DMS79 (cell line): Measurements from ENCODE around the gene KCNK1.

Experiments
- DNase-seq: peaks from one replicate; lab custom pipeline; 2025; lab: John Stamatoyannopoulos, UW

Gene KCNK1

GRCh38 chr1:233636503-233636877 lies 22.6 kb downstream of the KCNK1 start:
- no peak for DNase-seq

DNA sequence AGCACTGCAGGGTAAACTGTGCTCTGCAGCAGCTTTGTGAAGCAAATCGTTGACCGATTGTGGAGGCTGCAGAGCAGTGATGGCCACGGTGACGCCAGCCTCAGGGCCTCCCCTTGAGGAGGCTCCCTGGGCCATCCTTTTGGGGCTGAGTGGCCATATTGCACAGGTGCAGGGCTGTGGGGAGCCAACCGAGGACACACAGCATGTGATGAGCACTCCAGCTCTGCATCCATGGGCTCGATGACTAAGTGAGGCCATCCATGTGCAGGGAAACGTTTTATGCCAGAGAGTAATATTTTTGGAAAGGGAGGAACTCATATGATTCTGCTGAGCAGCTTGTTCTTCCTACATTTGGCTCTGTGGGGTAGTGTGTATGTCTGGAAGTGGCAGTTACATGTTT lies 24.6 kb downstream of the KCNK1 start:
- no peak for DNase-seq

DNA sequence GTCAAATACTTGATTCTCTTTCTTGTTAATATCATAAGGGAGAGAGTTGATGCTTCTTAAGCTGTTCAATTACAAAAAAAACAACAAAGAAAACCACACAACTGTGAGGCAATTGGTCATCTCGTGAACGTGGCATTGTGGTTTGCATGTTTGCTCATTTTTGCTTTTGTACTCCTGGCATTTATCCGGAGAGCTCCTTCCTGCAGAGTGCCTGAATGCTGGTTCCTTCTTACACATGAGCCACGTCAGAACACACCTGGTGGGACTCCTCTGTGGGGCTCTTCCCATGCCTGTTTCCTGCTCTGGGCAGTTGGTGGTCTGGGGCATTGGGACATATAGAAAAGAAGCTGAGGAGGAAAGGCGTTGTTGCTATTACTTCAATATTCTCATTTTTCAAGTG lies 25.7 kb downstream of the KCNK1 start:
- DNase-seq: no peak

- DNase-seq: no peak
Observed at GRCh38 chr1:233640179-233640578, 26.3 kb downstream of the KCNK1 start.

GRCh38 chr1:233641029-233641428 lies 27.1 kb downstream of the KCNK1 start:
- DNase-seq: no peak

DNA sequence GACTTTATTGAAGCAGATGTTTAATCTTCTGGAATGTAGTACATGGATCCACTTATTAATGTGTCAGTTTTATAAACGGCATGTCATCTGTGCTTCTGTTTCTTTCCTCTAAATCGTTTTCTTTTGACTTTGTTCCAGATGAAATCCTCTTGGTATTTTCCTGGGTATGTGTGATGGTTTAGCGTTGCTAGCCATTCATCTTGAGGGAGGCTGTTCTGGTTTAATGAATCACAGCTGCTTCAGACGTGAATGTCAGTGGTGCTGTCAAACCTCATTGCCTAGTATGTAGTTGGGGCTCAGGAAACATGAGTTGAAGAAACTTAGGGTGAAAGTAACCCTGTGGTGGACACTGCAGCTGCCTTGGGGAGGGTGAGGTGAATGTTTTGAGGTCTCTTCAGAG lies 33.2 kb downstream of the KCNK1 start:
- no peak for DNase-seq

- DNase-seq: no peak
Observed at GRCh38 chr1:233647636-233648035, 33.7 kb downstream of the KCNK1 start.

DNA sequence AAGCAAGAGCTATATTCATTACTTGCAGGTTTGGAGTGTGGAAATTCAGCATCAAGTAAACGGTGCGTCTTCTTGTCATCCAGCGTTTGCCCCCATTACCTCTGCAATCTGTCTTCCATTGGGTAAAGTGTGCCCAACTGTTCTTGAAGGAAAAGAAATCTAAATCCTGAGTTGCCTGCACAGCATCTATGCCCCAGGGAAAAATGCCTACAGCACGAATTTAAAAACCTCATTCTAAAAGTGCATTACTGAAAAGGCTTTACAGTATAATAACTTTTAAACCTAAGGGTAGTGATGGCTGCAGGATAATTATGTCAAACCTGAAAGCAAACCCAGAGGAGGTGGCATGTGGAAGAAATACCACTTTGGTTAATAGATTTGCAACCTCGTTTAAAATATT lies 37.2 kb downstream of the KCNK1 start:
- no peak for DNase-seq

- no peak for DNase-seq
Observed at GRCh38 chr1:233651563-233652233, 37.8 kb downstream of the KCNK1 start.

DNA sequence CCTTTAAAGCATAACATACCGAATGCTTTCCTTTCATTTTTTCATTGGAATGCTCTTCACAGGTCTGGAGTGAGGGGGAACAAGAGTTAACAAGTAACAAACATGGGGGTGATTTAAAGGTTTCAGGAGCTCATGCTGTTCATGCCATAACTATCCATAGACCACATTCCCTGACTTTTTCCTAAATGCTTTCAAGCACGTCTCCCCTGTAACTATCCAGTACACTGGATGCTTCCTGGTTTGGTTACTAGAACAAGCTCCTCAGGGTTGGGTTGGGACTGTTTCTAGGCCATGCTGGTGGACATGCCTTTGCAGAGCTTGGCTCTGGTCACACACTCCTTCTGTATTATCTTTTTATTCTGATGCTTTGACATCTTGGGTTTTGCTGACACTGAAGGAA lies 38.6 kb downstream of the KCNK1 start:
- no peak for DNase-seq

DNA sequence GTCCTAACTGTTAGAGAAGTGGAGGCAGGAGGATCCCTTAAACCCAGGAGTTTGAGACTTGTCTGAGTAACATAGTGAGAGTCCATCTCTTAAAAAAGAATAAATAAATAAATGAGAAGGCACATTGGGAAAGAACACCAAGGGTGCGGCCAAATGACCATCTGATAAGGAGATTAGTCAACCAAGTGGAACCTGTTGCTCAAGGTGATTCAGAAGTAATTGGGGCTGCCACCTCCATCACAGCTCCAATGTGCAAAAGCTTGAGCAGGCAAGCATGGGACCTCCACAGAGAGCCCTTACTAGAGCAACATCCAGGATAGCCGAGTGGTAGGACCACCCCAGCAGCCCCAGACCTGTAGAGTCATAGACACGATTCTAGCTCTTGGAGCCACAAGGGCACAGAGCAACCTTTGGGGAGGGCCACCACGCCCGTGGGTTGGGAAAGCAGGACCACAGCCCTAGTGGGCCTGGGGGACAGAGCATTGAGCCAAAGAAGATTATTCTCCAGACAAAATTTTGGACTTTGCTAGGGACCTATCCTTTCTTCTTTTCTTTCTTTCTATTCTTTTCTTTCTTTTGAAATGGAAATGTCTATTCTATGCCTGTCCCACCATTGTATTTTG lies 40.9 kb downstream of the KCNK1 start:
- DNase-seq: no peak

- no peak for DNase-seq
Observed at GRCh38 chr1:233655301-233655740, 41.4 kb downstream of the KCNK1 start.

DNA sequence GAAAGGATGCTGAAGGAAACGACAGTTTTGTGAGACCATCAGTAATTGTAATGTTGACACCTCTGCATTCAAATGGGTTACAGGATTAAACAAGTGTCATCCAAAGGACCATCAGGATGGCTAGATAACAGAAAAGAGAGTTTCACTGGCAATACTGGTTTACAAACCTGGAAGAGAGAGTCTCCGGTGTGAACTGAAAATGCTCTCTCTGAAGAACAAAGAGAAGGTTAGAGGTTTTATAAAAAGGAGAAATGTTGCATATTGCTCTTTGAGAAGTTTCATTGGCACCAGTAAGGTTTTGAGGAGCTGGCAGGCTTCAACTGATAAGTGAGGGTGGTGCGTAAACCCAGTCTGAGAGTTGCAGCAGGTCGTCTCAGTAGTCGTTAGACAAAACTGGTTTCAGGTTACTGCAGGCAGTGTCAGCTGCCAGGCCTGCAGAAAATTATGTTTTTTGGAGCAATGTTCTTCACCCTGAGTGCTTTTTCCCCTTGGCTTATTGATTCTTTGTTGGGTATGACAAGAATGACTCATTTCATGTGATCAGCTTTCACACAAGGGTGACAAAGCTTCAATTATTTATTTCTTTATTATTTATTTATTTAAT lies 42.2 kb downstream of the KCNK1 start:
- no peak for DNase-seq

GRCh38 chr1:233656687-233657086 lies 42.8 kb downstream of the KCNK1 start:
- no peak for DNase-seq

GRCh38 chr1:233657466-233657865 lies 43.6 kb downstream of the KCNK1 start:
- no peak for DNase-seq

DNA sequence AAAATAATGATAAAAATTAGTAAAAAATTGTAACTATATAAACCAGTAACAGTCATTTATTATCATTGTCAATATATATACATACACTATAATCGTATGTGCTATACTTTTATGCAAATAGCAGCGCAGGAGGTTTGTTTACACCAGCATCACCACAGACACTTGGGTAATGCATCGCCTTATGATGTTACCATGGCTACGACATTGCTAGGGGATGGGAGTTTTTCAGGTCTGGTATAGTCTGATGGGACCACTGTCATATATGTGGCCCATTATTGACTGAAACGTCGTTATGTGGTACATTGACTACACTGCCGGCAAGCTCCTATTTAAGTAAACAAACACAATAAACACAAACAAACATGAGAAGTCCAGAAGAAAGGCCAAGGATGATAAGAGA lies 45.6 kb downstream of the KCNK1 start:
- DNase-seq: no peak

GRCh38 chr1:233661376-233662159 lies 47.7 kb downstream of the KCNK1 start:
- DNase-seq: no peak

DNA sequence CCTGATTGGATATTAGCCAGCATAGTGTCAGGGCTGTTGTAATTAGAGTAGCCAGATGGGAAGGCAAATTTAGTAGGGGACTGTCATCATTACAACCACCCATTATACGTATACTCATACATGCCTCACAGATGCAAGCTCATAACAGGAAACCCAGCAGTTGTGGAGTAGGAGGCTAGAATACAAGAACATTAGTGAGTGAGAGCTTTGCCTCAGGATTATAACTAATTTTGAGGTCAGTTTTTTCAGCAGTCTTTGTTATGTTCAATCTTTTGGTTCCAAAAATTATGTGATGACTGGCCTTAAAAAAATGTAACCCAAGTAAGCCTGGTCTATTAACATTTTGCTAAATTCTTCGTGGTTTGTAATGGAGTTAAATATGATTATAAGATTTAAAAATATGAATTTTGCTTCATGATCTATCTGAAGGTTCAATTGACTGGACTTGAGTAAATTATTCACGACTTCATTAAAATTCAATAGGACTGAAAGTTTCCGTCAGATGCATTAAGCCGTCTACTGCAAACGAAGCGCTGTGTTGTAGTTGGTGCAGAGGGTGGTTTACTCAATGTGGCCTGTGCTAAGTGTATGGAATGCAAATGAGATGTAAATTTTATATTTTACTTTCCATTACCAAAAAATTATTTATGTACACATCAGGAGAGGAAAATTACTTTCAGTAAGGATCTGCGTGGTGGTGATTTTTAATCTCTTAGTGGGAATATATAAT lies 48.8 kb downstream of the KCNK1 start:
- DNase-seq: no peak

- no peak for DNase-seq
Observed at GRCh38 chr1:233664253-233664652, 50.3 kb downstream of the KCNK1 start.

DNA sequence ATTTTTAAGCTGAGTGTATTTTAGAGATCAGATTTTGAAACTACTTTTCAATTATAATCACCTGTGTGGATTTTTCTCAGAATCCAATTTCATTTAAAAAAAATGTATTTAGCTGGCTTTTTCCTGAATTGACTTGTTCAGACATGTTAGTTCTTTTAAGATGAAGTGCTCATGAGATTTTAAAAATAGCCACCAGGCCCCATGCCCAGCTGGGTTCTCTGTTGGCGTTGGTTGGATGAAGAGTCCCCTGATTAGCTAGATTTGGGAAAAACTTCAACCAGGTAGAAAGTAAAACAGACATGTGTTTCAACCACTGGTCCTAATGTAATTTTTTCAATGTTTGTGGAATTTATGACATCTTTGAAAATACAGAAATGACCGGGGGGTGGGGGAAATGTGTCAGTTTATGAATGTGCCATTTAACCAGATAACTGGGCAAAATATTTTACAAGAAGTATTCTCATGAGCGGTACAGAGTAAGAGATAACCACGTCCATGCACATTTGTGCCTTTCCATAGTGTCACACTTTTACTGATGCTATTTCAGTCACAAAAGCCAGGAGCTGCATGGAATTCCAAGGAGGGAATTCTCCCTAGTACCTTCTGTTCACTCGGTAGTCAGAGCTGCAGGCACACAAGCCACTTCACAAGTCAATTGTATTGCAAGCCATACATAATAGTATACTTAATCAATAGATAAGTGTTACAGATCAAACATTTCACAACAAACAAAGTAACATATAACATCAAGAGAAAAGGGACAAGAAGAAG lies 51.1 kb downstream of the KCNK1 start:
- no peak for DNase-seq

GRCh38 chr1:233665575-233666270 lies 51.8 kb downstream of the KCNK1 start:
- DNase-seq: no peak
